GM21447 (cell line): ENCODE results near the gene ZSWIM8.
"Not testable (repeated sequence)": the region's sequence is repeated elsewhere in the genome, so short reads cannot be mapped to it uniquely, and the experiment has no call there.

Experiments
- ATAC-seq: cut with Tn5 transposase; IDR thresholded peaks from one replicate; pipeline ENCODE4 v1.9.1; 2021; ENCODE audit not compliant: unreplicated experiment

The ZSWIM8 gene

DNA sequence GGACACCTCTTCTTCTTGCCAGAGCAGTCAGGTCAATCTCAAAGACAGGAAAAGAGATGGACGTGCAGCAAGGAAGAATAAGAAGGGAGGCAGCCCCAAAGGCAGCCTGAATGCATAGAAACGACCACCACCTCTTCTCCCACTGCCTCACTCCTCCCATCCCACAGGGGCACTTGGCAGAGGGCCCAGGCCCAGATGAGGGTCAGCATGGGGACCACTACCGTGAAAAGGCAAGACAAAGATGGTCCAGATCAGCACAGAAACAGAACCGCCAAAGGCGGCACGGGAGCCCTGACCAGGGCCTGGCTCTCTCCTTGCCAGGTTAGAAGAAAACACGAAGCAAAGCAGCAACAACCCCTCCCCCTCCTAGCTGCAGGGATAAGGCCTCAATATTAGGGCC lies 27.9 kb downstream of the ZSWIM8 start:
- ATAC-seq, result no peak

DNA sequence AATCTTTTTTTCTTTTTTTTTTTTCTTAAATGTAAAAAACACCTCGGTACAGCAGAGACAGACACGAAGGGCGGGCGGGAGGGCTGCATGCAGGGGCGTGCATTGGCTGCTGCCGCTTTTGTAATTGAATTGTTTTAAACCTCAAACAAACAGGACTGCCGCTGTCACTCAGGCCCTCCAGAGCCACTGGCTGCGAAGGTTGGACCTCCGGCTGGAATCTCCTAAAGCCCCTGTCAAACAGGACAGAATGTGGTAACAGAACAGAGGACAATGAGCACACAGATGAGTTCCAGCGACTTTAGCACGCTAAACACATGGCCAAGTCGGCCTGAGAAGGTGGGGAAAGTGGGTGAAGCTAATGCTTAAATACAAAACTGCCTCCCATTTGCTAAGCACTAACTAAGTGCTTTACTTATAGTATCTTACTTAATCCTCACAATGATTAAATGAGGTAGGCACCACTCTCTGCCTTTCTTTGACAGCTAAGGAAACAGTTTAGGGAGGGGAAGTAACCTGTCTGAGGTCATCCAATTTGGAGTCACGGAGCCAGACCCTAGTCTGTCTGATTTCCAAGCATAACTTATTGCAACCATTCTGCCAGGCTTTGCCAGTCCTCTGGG lies 29.0 kb downstream of the ZSWIM8 start:
- no peak for ATAC-seq

DNA sequence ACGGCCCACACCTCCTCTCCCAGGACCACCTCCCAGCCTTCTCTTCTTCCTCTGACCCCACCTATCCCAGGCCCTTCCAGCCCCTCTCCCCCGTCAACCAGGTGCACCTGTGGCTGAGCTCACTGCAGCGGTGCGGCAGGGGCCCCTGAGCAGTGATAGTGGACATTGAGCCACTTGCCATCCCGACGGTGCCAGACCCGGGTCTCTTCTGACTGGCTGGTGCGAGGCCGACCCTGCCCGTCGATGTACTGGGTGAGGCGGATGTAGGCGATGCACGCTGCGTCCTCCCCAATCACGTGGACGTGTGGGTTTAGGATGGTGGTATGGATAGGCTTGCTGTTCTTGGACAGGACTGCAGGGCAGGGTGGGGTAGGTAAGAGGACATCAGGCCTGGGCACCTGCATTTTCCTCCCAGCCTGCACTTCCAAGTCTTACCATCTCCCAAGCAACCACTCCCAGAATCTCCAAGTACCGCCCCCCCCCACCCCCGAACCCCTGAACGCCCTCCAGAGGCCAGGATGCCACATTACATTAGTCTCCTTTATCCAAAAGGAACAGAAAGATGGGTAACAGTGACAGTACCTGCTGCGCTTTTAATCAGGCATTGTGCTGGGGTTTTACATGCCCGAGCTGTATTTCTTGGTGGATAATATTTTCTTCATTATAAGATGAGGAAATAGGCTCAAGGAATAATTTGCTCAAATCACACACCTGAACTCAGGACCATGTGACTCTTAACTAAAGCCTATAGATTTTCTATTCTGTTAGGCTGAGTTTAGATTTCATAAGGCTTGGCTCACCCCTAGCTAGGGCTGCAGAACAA lies 29.7 kb downstream of the ZSWIM8 start:
- no peak for ATAC-seq

DNA sequence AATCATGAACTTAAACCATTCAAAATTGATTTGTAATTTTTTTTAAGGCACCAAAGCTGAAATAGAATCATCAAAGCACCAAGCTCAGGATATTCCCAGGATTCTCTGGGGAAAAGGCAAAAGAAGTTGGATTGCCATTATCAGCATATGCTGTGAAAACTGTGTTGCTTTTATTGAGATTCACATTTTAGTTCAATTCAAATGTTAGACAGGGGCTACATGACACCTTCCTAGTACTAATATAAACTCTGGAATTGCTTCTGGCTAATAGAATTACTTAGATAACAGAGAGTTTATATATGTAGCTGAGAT lies 30.3 kb downstream of the ZSWIM8 start:
- no peak for ATAC-seq

DNA sequence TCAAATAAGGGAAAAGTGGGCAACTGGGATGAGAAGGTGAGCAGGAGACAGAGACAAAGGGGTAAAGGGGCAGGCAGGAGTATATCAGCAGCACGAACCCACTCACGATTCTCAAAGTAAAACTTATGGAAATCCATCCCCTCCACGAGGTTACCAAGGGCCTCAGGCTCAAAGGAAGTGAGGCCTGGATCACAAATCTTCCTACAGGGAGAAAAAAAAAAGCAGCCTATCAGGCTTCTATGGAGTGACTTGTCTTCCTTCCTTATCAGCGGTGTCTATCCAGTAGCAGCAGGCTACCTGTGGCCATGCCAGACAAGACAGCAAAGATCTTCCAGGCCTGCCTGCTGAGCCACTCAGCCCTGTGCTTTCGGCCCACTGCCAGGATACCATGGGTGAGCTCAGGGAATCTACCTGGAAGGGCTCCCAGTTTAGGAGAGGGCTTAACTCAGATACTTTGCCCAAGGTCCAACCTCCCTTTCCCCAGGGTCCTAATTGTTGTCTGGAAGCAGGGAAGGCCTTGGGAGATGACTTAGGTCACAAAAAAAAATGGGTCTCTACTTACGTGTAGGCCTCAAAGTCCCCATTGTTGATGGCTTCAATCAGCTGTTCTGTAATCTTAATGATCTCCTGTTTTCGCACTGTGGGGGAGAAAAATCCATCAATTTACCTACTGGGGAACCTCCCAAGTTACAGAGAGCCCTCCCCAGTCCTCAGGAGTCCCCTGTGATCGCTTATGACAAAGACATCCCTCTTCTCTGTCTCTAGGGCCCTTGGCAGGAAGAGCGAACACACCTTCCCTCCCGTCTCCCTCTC lies 31.7 kb downstream of the ZSWIM8 start:
- no peak for ATAC-seq

DNA sequence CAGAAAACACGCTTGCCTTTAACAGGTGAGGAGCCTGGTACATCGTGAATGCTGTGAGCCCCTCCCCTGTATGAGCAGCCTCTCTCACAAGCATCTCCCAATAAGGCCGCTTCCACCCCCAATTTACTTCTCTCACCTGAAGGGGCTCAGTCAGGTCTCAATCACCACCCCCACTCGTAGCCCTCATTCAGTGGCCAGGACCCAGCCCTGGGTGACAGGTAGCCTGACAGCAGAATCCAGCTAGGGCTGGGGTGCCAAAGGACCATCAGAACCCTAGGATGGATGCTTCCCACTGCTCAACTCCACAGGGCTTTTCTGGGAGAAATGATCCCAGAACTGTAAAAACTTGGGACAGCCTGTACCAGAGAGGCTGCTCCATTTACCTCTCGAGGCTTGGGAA lies 32.4 kb downstream of the ZSWIM8 start:
- ATAC-seq, result no peak

DNA sequence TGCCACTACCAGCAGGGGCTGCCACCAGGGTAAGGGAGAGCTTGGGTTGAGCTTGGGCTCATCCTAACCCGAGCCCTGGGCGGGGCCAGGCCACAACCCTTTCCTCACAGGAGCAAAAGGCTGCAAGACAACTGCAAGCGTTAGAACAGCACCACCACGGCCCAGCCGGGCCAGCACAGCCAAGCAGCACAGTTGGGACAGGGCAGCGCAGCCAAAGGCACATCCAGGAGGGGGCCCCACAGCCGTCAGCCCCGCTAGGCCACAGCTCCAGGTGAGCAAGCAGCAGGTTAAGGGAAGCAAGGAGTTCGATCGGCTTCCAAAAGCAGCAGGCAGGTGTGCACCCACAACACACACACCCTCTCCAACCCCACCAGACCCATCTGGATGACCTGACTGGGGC lies 33.0 kb downstream of the ZSWIM8 start:
- no peak for ATAC-seq

DNA sequence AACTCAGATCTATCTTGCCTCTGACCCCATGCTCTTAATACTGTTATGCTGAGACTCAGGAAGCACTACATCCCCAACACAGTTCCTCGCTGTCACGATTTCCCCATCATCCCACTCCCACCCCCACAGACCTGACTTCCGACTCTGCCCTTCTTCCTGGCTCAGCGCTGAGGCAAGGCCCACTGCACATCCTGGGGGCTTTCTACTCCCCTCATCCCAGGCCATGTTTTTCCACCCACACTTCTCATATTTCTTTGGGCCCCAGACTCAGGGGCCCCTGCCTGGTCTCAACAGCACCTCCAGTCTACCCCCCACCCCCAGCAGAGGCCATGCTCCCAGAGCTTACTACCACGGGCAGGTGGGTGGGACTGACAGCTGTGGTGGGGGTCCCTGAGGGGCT lies 33.7 kb downstream of the ZSWIM8 start:
- no peak for ATAC-seq

DNA sequence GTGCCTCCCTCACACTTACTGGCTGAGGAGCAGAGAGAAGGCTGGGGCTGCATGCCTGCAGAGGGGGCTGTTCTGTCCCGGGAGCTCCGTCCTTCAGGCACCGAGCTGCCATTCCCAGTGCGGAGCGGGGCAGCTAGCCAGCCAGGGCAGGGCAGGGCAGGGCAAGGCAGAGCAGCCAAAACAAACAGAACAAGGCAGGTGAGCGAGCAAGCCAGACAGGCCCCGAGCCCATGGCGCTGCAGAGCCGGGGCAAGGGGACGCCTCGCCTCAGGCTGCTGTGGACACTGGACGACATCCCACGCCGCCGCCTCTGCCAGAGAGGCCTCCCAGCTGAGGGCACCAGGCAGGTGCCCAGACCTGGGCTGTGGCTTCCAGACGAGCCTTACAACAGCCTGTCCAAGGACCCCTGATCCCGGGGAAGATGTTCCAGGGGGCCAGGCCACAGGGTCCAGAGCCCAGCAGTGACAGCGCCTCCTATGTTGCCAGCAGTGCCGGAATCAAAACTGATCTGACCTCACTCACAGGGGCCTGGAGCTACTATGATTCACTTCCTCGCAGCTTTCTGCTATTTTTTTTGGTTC lies 34.2 kb downstream of the ZSWIM8 start:
- no peak for ATAC-seq

DNA sequence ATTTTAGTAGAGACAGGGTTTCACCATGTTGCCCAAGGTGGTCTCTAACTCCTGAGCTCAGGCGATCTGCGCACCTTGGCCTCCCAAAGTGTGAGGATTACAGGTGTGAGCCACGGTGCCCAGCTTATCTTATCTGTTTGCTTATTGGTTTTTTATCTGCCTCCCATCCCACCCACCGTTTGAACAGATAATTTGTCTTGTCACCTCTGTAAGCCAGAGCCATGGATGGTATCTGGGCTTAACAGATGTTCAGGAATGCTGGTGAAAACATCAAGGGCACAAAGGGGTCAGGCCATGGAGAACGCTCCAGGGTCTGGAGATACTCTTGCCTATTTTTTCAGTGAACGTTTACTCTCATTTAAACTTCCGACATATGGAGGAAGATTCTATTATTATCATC lies 38.0 kb downstream of the ZSWIM8 start:
- no peak for ATAC-seq

DNA sequence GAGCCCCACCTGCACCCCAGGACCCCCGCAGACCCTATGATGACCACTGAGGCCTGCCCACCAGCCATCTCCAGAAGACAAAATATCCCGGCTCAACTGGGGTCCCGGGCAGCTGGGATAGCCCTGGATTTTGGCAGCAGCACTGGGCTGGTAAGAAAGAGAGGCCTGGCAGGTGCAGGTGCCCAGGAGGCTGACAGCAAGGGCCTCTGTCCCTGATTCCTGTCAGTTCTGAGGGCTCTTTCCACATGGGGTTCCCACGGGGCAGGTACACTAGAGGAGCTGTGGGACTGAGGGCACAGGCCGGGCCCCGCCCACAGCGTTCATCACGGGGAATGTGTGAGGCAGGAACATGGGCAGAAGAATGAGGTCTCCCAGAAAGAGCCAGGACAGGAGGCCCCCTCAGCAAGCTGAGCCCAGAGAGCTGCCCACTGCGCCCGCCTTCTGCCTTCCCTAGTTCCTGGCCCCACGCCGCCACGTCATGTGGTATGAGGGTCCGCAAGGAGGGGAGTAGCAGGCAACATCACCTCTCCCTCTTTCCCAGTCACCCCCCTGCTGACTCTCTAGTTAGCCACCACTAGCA lies 38.8 kb downstream of the ZSWIM8 start:
- ATAC-seq, result no peak

DNA sequence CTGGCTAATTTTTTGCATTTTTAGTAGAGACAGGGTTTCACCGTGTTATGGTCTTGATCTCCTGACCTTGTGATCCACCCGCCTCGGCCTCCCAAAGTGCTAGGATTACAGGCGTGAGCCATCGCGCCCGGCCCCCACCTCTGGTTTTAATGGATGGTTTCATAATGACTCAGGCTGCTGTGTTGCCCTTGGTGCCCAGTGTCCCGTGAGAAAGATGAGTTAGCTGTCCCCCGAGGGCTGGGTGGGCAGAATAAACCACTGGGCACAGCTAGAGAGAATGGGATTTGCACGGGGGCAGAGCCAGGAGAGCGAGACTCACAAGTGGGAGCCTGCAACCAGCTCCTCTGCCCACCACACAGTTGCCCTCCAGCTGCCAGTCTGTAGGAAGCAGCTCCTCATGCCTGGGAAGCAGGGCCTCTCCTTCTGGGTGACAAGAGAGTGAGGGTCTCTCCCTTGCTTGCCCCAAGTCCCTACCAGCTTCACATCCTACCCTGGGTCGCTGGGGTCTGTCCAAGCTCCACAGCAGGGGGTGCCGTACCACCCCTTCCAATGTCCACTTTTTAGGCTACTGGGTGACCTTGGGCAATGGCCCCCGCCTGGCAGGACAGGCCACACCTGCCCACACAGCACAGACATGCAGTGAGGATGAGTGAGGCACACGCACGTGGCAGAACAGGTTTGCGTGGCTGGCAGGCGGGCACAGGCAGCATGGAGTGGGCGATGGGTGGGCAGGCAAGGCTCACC lies 42.1 kb downstream of the ZSWIM8 start:
- no peak for ATAC-seq

DNA sequence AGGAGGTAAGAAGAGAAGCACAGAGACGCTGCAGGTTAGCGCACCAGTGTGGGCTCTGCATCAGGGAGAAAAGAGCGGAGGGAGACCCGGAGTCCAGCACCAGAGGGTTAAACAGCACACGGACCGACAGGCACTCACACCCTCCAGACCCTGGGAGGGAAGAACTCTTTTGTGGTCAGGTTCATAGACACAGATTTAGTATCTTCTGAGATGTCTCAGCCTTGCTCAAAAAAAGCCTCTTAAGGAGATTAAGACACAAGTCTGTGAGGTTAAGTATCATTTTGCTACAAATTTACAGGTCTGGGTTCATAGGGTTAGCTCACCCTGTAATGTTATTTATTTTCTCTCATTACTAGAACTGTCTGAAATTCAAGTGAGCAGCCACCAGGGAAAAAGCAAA lies 42.8 kb downstream of the ZSWIM8 start:
- no peak for ATAC-seq

DNA sequence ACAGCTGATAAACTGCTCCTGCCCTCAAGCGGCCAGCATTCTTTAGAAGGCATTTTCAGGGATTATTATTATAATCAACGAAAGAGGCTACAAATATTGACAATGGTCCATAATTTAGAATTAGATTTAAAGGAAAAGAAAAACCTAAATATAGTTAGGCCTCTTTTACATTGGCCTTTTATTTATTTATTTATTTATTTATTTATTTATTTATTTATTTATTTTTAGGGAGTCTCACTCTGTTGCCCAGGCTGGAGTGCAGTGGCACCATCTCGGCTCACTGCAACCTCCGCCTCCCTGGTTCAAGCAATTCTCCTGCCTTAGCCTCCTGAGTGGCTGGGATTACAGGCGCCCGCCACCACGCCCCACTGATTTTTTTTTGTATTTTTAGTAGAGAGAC lies 43.7 kb downstream of the ZSWIM8 start:
- ATAC-seq, result not testable (repeated sequence)

DNA sequence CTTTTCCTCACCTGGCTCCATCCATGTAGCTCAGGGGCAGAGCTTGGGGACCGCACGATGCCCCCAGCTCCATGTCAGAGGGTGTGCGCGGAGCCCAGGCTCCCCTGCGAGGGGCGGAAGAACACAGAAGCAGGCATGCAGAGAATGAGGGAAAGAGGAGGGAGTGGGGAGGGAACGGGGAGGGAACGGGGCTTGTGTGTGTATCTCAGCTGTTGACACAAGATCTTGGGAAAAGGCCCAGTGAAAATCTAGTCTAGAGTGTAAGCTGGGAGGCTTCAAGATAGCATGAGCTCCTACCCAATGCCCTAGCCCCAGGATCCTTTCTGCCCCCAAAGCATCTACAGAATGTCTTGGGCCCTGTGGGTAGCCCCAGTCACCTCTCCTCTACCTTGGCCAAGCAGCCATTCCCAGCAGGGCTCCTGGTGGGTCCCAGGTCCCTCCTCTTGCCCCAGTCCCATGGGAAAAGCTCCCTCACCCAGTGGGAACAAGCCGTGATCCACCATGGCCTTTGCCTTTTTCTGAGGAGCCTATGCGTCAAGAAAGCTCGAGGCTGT lies 51.1 kb downstream of the ZSWIM8 start:
- ATAC-seq, result no peak

DNA sequence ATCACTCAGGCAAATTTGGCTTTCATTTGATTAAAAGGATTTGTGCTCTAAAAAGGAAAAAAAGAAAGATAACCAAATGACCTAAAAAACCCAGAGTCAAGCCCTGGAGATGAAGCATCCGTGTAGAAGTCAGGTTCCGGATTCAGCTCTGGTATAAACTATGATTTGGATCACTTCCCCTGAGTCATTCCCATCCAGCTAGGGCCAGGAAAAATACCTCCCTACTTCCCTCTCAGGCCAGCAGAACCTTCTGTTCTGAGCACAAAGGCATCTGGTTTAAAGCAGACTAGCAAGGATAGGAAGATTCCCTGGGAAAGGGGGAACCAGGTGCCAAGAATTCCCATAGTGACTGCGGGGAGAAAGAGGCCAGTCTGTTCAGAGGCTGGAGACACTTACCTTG lies 51.7 kb downstream of the ZSWIM8 start:
- no peak for ATAC-seq

DNA sequence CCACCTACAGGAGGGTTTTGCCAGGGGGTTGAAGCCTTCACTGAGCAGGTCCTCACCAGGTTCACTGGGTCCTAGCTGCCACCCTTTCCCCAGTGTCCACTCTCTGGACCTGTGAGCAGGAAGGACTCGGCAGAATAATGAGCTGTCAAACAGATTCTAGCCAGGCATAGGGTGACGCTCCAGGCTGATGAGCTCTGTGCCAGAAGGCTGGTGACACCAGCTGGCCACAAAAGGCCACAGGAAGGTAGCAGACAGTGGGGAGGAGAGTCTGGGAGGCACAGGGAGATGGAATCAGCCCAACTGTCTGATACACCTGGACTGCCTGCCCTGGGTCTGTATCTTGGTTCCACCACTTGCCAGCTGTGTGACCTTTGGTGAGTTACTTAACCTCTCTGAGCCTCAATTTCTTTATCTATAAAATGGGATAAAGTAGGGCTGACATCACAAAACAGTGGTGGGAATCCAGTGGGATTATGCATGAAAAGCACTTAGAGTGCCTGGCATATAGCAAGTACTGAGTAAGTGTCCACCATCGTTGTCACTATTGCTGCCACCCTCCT lies 52.7 kb downstream of the ZSWIM8 start:
- ATAC-seq, result no peak

DNA sequence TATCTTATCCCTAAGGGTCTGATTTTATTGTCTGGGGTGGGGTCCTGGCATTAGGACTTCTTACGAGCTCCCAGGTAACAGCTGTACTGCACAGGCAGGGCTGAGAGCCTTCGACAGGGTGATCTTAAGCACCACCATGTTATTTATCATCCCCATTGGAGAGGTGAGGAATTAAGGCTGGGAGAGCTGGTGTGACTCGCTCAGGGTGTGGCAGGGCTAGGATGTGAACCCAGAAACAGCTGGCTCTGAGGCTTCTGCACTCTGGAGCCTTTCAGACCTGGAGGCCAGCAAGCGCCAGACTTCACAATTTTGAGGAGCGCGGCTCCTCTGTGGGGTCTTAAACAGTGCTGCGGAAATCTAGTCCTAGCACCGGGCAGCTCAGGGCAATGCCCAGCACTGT lies 53.4 kb downstream of the ZSWIM8 start:
- ATAC-seq, result no peak

DNA sequence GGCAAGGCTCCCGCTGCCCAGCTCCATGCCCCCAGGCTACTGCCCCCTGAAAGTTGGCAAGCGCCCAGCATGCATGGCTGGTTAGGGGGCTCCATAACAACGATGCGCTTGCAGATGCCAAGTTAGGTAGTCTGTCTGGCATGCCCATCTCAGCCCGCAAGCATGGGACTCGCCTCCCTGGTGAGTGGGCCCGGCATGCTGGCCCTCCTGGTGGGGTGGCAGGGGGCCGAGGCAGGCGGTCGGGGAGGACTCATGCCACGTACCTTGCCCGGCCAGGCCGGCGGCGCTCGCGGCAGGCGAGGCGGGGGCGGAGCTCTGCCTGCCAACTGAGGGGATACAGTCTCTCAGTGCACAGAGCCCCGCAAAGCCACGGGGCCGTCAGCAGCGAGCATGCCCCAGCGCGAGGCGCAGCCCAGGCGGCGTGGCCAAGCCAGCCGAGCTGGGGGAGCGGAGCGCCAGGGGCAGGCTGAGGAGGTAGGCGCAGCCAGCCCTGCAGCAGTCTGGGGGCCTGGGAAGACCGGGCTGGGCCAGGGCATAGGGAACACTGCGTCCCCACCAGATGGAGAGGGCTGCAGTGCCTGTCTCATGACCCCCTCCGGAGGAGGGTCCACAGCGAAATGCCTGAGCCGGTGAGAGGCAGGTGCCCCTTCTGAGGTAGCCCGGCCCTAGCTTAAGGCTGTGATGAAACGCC lies 54.0 kb downstream of the ZSWIM8 start:
- no peak for ATAC-seq

DNA sequence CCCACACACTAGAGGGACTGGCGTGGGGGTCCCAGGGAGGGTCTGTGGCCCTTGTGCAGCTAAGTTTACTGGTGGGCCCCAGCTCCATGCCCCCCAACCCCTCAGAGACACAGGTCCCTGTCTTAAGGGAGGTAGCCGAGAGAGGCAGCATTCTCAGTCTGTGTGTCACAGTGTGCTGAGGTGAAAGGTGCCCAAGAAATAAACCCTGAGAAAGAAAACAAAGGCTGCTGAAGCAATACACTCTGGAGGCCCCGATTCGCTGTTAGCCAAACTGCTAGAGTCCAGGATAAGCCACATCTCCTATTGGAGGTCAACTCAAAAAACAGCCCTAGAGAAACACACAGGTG lies 54.6 kb downstream of the ZSWIM8 start:
- ATAC-seq, result no peak
